ENCODE data around the gene ASIC4. TPM values are rescaled to one million over a fixed set of nuclear protein-coding genes. Genes with fewer than 3 reads are reported as not detected.
A peak's percentile ranks its signal among the peaks of the same experiment; 100 is the strongest.

ASIC4 gene
- total RNA-seq, 1 experiment from 2014 or later = 0.79 TPM

DNA sequence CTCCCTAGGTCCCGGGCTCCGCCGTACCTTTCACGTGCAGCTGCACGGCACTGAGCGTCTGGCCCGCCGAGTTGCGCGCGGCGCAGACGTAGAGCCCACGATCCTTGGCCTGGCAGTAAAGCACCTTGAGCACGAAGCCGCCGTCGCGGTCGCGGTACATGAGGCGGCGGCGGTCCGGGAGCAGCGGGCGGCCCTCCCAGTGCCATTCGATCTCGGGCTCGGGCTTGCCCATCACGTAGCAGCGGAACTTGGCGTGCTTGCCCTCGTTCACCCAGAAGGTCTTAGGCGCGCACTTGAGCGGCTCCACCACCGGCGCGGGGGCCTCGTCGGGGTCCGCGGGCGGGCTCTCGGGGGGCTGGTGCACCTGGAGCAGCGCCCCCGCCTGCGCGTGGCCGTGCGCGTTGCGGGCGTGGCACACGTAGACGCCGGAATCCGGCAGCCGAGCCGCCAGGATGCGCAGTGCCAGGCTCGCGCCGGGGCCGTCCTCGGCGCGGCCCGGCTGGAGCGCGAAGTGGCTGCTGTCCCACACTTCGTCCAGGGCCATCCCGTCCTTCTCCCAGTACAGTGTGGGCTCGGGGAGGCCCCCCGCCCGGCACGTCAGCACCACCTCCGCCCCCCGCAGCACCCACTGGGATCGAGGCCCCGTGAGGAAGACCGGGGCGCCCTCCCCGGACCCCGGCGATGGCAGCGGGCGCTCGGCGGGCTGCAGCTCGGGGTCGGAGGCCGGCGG is 56.1 kb downstream of the ASIC4 start (continued):
- TF ChIP-seq, protein P1, sequence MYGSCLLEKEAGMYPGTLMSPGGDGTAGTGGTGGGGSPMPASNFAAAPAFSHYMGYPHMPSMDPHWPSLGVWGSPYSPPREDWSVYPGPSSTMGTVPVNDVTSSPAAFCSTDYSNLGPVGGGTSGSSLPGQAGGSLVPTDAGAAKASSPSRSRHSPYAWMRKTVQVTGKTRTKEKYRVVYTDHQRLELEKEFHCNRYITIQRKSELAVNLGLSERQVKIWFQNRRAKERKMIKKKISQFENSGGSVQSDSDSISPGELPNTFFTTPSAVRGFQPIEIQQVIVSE (CRISPR knock-in tag; IDR thresholded peaks at IDR 0.05; ENCODE audit: borderline replicate concordance) = no peak
- TF ChIP-seq TEAD4 (CRISPR knock-in tag; IDR thresholded peaks at IDR 0.05) (no peak), SMAD4 (CRISPR knock-in tag; IDR thresholded peaks at IDR 0.05) (no peak), SOX15 (CRISPR knock-in tag; IDR thresholded peaks at IDR 0.05) (no peak), ZNF219 (CRISPR knock-in tag; IDR thresholded peaks at IDR 0.05; ENCODE audit: borderline replicate concordance) (no peak), ZNF232 (CRISPR knock-in tag; IDR thresholded peaks at IDR 0.05) (no peak), ZNF416 (CRISPR knock-in tag; IDR thresholded peaks at IDR 0.05) (no peak), NFATC4 (CRISPR knock-in tag; IDR thresholded peaks at IDR 0.05) (no peak), TCF7 (CRISPR knock-in tag; IDR thresholded peaks at IDR 0.05; ENCODE audit: low read depth) (peak; percentile 83; the same call in 1 of the 2 replicates)
- TF ChIP-seq, protein P2, sequence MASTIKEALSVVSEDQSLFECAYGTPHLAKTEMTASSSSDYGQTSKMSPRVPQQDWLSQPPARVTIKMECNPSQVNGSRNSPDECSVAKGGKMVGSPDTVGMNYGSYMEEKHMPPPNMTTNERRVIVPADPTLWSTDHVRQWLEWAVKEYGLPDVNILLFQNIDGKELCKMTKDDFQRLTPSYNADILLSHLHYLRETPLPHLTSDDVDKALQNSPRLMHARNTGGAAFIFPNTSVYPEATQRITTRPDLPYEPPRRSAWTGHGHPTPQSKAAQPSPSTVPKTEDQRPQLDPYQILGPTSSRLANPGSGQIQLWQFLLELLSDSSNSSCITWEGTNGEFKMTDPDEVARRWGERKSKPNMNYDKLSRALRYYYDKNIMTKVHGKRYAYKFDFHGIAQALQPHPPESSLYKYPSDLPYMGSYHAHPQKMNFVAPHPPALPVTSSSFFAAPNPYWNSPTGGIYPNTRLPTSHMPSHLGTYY (CRISPR knock-in tag; IDR thresholded peaks at IDR 0.05) = no peak
- TF ChIP-seq, protein P3, sequence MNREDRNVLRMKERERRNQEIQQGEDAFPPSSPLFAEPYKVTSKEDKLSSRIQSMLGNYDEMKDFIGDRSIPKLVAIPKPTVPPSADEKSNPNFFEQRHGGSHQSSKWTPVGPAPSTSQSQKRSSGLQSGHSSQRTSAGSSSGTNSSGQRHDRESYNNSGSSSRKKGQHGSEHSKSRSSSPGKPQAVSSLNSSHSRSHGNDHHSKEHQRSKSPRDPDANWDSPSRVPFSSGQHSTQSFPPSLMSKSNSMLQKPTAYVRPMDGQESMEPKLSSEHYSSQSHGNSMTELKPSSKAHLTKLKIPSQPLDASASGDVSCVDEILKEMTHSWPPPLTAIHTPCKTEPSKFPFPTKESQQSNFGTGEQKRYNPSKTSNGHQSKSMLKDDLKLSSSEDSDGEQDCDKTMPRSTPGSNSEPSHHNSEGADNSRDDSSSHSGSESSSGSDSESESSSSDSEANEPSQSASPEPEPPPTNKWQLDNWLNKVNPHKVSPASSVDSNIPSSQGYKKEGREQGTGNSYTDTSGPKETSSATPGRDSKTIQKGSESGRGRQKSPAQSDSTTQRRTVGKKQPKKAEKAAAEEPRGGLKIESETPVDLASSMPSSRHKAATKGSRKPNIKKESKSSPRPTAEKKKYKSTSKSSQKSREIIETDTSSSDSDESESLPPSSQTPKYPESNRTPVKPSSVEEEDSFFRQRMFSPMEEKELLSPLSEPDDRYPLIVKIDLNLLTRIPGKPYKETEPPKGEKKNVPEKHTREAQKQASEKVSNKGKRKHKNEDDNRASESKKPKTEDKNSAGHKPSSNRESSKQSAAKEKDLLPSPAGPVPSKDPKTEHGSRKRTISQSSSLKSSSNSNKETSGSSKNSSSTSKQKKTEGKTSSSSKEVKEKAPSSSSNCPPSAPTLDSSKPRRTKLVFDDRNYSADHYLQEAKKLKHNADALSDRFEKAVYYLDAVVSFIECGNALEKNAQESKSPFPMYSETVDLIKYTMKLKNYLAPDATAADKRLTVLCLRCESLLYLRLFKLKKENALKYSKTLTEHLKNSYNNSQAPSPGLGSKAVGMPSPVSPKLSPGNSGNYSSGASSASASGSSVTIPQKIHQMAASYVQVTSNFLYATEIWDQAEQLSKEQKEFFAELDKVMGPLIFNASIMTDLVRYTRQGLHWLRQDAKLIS (CRISPR knock-in tag; IDR thresholded peaks at IDR 0.05; ENCODE audit: borderline replicate concordance) = peak; percentile 34; the same call in 1 of the 2 replicates
- TF ChIP-seq, protein P4, sequence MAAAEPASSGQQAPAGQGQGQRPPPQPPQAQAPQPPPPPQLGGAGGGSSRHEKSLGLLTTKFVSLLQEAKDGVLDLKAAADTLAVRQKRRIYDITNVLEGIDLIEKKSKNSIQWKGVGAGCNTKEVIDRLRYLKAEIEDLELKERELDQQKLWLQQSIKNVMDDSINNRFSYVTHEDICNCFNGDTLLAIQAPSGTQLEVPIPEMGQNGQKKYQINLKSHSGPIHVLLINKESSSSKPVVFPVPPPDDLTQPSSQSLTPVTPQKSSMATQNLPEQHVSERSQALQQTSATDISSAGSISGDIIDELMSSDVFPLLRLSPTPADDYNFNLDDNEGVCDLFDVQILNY (CRISPR knock-in tag; IDR thresholded peaks at IDR 0.05) = peak; percentile 79; the same call in 1 of the 2 replicates
- TF ChIP-seq, protein P5, sequence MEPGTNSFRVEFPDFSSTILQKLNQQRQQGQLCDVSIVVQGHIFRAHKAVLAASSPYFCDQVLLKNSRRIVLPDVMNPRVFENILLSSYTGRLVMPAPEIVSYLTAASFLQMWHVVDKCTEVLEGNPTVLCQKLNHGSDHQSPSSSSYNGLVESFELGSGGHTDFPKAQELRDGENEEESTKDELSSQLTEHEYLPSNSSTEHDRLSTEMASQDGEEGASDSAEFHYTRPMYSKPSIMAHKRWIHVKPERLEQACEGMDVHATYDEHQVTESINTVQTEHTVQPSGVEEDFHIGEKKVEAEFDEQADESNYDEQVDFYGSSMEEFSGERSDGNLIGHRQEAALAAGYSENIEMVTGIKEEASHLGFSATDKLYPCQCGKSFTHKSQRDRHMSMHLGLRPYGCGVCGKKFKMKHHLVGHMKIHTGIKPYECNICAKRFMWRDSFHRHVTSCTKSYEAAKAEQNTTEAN (CRISPR knock-in tag; IDR thresholded peaks at IDR 0.05) = peak; percentile 37; the same call in 1 of the 2 replicates
- TF ChIP-seq, protein P6, sequence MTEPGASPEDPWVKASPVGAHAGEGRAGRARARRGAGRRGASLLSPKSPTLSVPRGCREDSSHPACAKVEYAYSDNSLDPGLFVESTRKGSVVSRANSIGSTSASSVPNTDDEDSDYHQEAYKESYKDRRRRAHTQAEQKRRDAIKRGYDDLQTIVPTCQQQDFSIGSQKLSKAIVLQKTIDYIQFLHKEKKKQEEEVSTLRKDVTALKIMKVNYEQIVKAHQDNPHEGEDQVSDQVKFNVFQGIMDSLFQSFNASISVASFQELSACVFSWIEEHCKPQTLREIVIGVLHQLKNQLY (CRISPR knock-in tag; IDR thresholded peaks at IDR 0.05) = 0 out of 2 replicates have a peak, but pooled peaks have one; percentile 63
- TF ChIP-seq, protein P7, sequence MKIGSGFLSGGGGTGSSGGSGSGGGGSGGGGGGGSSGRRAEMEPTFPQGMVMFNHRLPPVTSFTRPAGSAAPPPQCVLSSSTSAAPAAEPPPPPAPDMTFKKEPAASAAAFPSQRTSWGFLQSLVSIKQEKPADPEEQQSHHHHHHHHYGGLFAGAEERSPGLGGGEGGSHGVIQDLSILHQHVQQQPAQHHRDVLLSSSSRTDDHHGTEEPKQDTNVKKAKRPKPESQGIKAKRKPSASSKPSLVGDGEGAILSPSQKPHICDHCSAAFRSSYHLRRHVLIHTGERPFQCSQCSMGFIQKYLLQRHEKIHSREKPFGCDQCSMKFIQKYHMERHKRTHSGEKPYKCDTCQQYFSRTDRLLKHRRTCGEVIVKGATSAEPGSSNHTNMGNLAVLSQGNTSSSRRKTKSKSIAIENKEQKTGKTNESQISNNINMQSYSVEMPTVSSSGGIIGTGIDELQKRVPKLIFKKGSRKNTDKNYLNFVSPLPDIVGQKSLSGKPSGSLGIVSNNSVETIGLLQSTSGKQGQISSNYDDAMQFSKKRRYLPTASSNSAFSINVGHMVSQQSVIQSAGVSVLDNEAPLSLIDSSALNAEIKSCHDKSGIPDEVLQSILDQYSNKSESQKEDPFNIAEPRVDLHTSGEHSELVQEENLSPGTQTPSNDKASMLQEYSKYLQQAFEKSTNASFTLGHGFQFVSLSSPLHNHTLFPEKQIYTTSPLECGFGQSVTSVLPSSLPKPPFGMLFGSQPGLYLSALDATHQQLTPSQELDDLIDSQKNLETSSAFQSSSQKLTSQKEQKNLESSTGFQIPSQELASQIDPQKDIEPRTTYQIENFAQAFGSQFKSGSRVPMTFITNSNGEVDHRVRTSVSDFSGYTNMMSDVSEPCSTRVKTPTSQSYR (CRISPR knock-in tag; IDR thresholded peaks at IDR 0.05) = peak; percentile 59; the same call in 1 of the 2 replicates
- TF ChIP-seq, protein P8, sequence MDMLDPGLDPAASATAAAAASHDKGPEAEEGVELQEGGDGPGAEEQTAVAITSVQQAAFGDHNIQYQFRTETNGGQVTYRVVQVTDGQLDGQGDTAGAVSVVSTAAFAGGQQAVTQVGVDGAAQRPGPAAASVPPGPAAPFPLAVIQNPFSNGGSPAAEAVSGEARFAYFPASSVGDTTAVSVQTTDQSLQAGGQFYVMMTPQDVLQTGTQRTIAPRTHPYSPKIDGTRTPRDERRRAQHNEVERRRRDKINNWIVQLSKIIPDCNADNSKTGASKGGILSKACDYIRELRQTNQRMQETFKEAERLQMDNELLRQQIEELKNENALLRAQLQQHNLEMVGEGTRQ (CRISPR knock-in tag; IDR thresholded peaks at IDR 0.05) = peak; percentile 8
- TF ChIP-seq, protein P9, sequence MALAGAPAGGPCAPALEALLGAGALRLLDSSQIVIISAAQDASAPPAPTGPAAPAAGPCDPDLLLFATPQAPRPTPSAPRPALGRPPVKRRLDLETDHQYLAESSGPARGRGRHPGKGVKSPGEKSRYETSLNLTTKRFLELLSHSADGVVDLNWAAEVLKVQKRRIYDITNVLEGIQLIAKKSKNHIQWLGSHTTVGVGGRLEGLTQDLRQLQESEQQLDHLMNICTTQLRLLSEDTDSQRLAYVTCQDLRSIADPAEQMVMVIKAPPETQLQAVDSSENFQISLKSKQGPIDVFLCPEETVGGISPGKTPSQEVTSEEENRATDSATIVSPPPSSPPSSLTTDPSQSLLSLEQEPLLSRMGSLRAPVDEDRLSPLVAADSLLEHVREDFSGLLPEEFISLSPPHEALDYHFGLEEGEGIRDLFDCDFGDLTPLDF (CRISPR knock-in tag; IDR thresholded peaks at IDR 0.05) = peak; percentile 62; the same call in 1 of the 2 replicates
- TF ChIP-seq, protein P10, sequence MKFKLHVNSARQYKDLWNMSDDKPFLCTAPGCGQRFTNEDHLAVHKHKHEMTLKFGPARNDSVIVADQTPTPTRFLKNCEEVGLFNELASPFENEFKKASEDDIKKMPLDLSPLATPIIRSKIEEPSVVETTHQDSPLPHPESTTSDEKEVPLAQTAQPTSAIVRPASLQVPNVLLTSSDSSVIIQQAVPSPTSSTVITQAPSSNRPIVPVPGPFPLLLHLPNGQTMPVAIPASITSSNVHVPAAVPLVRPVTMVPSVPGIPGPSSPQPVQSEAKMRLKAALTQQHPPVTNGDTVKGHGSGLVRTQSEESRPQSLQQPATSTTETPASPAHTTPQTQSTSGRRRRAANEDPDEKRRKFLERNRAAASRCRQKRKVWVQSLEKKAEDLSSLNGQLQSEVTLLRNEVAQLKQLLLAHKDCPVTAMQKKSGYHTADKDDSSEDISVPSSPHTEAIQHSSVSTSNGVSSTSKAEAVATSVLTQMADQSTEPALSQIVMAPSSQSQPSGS (CRISPR knock-in tag; IDR thresholded peaks at IDR 0.05; ENCODE audit: borderline replicate concordance, low read depth) = no peak

Data from WTC11 (cell line).